ENCODE data around the gene SOBP. TPM values are rescaled to one million over a fixed set of nuclear protein-coding genes. Genes with fewer than 3 reads are reported as not detected.

The SOBP gene
- total RNA-seq, 2 experiments from 2014 or later = 1.0 to 1.2 TPM

DNA sequence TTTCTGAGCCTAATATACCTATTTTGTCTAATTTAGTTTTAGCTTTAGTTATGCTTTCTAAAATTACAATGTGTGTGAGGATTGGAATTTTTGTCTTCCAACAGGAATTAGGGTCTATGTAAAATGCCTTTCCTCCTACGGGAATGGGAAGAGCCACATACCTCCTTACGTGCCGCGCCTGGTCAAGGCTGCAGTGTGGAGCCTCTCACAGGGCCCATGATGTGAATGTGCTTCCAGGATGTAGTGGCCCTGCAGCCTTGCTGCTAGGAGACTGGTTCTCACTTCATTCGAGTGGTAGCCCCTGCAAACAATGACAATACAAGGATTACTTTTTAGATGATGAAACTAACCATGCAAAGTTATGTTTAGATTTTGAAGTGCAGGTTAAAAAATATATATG, 110.2 kb downstream of the SOBP start:
- Mint-ChIP-seq H3K9me3 (ENCODE audit: insufficient read depth) (no peaks in the 10 kb centered on the region), H3K4me3 (no peak overlapping the region), H3K4me1 (ENCODE audit: low read depth) (peaks cover 16% of the 10 kb centered on the region), H3K36me3 (ENCODE audit: low read depth) (no peaks in the 10 kb centered on the region), H3K27ac (no peak overlapping the region), H3K27me3 (ENCODE audit: low read depth) (peaks cover 15% of the 10 kb centered on the region)
- ChIA-PET CTCF (interaction anchor here (1.0 kb wide), 1 partner anchor 28 kb away, joined by 4 read pairs; no protein-coding TSS in a partner anchor), POLR2A (no interaction called here)
- DNase-seq = no peak
- ATAC-seq = no peak

DNA sequence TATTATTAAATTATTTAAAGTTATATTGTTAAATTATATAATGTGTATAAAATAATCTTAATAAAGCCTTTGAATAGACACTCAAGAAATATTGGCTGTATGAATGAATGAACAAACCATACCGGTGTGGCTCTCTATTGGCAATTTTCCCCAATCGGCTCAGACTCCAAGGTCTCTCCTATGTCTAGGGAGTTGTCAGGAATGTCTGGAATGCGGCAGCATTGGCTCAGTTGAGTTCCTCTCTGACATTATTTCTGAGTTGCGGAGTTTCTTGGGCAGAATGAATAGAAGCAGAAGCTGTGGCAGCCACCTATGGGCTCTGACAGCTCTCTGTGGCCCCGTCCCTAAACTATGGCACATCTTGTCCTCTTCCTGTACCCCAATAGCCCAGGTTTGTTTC, 111.0 kb downstream of the SOBP start:
- Mint-ChIP-seq H3K4me1 (ENCODE audit: low read depth) (peaks cover 16% of the 10 kb centered on the region), H3K9me3 (ENCODE audit: insufficient read depth) (no peaks in the 10 kb centered on the region), H3K36me3 (ENCODE audit: low read depth) (no peaks in the 10 kb centered on the region), H3K27me3 (ENCODE audit: low read depth) (peaks cover 13% of the 10 kb centered on the region), H3K27ac (no peak overlapping the region), H3K4me3 (no peak overlapping the region)
- CTCF ChIA-PET = no interaction called here
- DNase-seq (no peak), ATAC-seq (no peak)
- POLR2A ChIA-PET = no interaction called here

DNA sequence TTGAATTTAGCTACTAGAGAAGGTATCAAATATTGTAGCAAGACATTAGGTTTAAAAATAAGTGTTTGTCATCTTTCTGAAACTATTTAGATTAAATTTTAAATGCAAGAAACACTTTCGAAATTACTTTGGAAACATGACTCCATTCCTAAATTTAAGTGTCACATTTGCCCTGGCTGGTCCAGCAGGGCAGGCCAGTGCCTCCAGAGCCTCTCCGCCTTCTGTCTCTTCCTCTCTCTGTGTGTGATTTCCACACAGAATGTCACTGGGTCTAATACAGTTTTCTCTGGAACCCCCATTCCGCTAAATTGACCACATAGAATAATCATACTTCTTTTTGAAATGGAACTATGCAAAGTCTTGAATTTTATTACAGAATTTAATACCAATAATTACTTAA, 111.5 kb downstream of the SOBP start:
- Mint-ChIP-seq H3K36me3 (ENCODE audit: low read depth) (no peaks in the 10 kb centered on the region), H3K4me1 (ENCODE audit: low read depth) (peaks cover 16% of the 10 kb centered on the region), H3K27me3 (ENCODE audit: low read depth) (peaks cover 11% of the 10 kb centered on the region), H3K27ac (no peak overlapping the region), H3K4me3 (no peak overlapping the region), H3K9me3 (ENCODE audit: insufficient read depth) (no peaks in the 10 kb centered on the region)
- CTCF ChIA-PET = interaction anchor here (1.3 kb wide), 1 partner anchor 14 kb away, joined by 3 read pairs; no protein-coding TSS in a partner anchor
- ATAC-seq (no peak), DNase-seq (no peak)
- POLR2A ChIA-PET = no interaction called here

DNA sequence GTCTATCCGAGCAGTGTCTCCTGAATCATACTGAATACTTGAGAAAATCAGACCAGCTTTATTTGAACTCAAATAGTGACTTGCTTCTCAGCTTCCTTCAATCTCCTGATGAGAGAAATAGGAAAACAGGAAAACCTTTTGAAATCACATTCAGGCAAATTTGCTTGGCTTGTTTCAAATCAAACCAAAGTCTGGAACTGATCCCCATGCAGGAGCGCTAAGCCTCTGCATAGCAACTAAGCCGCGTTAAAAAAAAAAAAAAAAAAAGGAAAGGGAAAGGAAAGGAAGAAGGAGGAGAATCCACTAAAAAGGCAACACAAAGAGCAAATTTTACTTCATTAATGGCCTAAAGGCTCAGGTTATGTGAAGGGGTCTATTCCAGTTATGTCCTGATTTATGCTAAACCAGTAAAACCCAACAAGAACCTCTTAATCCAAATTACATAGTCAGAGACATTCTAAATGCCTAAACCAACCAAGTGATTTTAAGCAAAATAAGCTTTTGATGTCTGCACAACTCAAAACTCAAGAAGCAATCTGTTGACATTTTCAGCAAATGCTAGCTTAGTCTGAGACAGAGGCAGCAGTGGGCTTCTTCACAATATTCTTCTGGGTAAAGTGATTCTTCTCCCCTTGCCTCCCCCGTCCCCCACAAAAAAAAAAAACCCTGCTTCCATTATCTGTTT, 112.5 kb downstream of the SOBP start:
- DNase-seq (no peak), ATAC-seq (no peak)
- peaks cover 8% of the 10 kb centered on the region for H3K27me3 Mint-ChIP-seq (ENCODE audit: low read depth)
- peaks cover 16% of the 10 kb centered on the region for H3K4me1 Mint-ChIP-seq (ENCODE audit: low read depth)
- H3K9me3 Mint-ChIP-seq (ENCODE audit: insufficient read depth) = no peaks in the 10 kb centered on the region
- no peaks in the 10 kb centered on the region for H3K36me3 Mint-ChIP-seq (ENCODE audit: low read depth)
- H3K27ac Mint-ChIP-seq = no peak overlapping the region
- ChIA-PET POLR2A (interaction anchor here (1.3 kb wide), 1 partner anchor 143 kb away, joined by 4 read pairs; the partner anchor contains the start of gene PDSS2), CTCF (interaction anchor here (0.6 to 1.3 kb wide), 2 partner anchors 13 to 302 kb away, joined by 3 read pairs; no protein-coding TSS in a partner anchor)
- no peak overlapping the region for H3K4me3 Mint-ChIP-seq

DNA sequence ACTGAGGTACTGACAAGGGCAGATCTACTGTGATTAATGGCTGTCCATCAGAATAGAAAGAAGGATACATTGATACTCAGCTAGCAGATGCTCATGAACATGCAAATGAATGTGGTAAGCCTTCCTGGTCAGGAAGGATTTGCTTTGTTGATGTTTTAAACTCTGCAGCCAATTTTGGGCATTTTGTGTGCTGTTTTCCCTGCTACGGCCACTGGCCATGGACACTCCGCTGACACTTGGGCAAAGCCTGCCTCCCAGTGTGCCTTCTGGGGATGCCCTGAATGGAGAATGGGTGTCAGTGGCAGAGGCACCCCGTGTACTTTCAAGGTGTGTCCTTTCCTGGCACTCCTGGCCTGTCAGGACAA, 113.1 kb downstream of the SOBP start:
- H3K27ac Mint-ChIP-seq = no peak overlapping the region
- H3K9me3 Mint-ChIP-seq (ENCODE audit: insufficient read depth) = no peaks in the 10 kb centered on the region
- ATAC-seq = no peak
- DNase-seq = no peak
- no peaks in the 10 kb centered on the region for H3K36me3 Mint-ChIP-seq (ENCODE audit: low read depth)
- no peak overlapping the region for H3K4me3 Mint-ChIP-seq
- CTCF ChIA-PET = no interaction called here
- POLR2A ChIA-PET = interaction anchor here (1.3 kb wide), 1 partner anchor 144 kb away, joined by 4 read pairs; the partner anchor contains the start of gene PDSS2
- H3K27me3 Mint-ChIP-seq (ENCODE audit: low read depth) = peaks cover 8% of the 10 kb centered on the region
- peaks cover 16% of the 10 kb centered on the region for H3K4me1 Mint-ChIP-seq (ENCODE audit: low read depth)

DNA sequence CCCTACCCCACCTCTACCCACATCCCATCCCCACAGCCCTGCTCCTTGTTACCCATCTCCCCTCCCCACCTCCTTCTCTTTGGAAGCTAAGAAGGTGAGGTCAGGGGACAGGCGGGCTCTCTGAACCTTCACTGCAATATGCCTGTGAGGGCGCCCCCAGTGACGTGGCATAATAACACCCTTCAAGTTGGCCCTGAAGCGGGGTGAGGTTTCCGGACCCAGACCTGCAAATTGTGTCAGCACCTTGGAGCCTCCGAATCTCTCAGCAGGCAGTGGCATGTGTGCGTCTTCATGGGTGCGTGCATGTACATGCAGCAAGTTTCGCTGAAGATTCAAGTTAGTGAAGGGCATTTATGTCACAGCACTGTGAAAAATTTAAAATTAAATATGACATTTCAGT, 114.6 kb downstream of the SOBP start:
- ChIA-PET POLR2A (no interaction called here), CTCF (no interaction called here)
- peaks cover 4% of the 10 kb centered on the region for H3K27me3 Mint-ChIP-seq (ENCODE audit: low read depth)
- no peaks in the 10 kb centered on the region for H3K36me3 Mint-ChIP-seq (ENCODE audit: low read depth)
- H3K9me3 Mint-ChIP-seq (ENCODE audit: insufficient read depth) = no peaks in the 10 kb centered on the region
- peaks cover 10% of the 10 kb centered on the region for H3K4me1 Mint-ChIP-seq (ENCODE audit: low read depth)
- DNase-seq = no peak
- ATAC-seq = no peak
- H3K4me3 Mint-ChIP-seq = no peak overlapping the region
- H3K27ac Mint-ChIP-seq = no peak overlapping the region

DNA sequence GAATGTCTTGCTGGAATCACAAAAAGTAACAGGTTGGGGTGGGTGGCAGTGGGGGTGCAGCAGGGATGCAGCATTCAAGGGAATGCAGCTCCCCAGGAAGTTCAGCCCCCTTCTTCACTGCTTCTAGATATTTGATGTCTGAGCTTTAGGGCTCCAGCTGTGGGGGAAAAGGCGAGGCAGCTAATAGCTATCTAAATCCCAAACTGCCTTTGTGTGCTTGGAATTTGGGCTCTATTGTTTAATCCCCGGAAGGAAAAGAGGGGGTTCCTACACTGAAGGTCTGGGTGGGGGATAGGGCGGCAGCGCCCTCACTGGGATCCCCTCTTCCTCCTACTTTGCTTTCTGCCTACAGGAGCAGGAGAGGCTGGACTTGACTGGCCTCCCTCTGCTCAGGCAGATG, 116.5 kb downstream of the SOBP start:
- no peak for ATAC-seq
- no peak overlapping the region for H3K27ac Mint-ChIP-seq
- H3K27me3 Mint-ChIP-seq (ENCODE audit: low read depth) = peaks cover 4% of the 10 kb centered on the region
- POLR2A ChIA-PET = no interaction called here
- CTCF ChIA-PET = no interaction called here
- no peaks in the 10 kb centered on the region for H3K9me3 Mint-ChIP-seq (ENCODE audit: insufficient read depth)
- DNase-seq = no peak
- peaks cover 8% of the 10 kb centered on the region for H3K4me1 Mint-ChIP-seq (ENCODE audit: low read depth)
- no peak overlapping the region for H3K4me3 Mint-ChIP-seq
- no peaks in the 10 kb centered on the region for H3K36me3 Mint-ChIP-seq (ENCODE audit: low read depth)

DNA sequence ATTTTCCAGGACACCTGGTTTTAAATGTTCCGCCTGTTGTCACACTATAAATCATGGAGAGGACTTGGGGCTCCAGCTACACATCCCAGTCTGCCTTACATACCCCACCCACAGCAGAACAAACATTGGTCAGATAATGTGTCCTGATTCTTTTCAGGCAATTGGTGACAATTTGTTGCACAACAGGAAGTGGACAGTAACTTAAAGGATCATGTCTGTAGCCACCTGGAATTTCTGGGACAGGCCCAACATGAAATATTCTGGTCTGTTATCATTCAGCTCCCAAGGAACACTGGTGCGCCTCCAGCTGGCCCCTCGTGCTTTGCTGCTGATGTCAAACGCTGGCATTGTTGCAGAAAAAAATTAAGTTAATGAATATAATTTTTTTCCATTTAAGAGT, 117.2 kb downstream of the SOBP start:
- Mint-ChIP-seq H3K36me3 (ENCODE audit: low read depth) (no peaks in the 10 kb centered on the region), H3K27me3 (ENCODE audit: low read depth) (peaks cover under 1% of the 10 kb centered on the region), H3K9me3 (ENCODE audit: insufficient read depth) (no peaks in the 10 kb centered on the region), H3K27ac (no peak overlapping the region), H3K4me1 (ENCODE audit: low read depth) (peaks cover 8% of the 10 kb centered on the region), H3K4me3 (no peak overlapping the region)
- ChIA-PET POLR2A (interaction anchor here (0.9 kb wide), 1 partner anchor 18 kb away, joined by 3 read pairs; no protein-coding TSS in a partner anchor), CTCF (no interaction called here)
- DNase-seq (no peak), ATAC-seq (no peak)

DNA sequence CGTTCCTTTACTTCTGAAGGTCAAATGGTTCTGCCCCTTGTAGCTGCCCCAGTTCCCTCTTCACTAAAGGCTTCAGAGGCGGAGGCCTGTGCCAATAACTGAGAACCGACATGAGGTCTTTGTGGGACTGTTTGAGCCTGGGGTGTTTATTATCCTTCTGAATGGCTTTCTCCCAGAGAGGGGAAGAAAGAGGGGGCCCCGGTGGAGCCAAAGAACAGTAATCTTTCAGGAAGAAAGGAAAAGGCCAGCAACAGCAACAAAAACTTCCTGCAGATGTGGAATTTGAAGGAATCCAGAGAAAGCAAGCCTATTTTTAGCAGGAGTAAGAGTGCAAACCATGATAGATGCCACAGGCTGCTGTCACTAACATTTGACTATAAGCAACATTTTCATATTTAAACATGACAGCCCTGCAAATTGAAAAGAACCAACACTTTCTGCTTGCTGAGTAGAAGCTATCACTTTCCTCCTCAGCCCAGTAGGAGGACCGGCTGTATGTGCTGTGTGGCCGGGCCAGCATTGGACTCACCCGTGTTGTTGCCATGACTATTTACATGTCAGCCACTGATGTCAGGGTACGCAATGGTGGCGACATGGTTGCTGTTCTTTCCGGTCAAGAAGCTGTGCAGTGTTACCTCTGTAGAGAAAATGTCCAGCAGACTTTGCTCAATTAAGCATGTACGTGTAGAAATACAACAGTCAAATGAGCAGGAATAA, 121.3 kb downstream of the SOBP start:
- POLR2A ChIA-PET = no interaction called here

DNA sequence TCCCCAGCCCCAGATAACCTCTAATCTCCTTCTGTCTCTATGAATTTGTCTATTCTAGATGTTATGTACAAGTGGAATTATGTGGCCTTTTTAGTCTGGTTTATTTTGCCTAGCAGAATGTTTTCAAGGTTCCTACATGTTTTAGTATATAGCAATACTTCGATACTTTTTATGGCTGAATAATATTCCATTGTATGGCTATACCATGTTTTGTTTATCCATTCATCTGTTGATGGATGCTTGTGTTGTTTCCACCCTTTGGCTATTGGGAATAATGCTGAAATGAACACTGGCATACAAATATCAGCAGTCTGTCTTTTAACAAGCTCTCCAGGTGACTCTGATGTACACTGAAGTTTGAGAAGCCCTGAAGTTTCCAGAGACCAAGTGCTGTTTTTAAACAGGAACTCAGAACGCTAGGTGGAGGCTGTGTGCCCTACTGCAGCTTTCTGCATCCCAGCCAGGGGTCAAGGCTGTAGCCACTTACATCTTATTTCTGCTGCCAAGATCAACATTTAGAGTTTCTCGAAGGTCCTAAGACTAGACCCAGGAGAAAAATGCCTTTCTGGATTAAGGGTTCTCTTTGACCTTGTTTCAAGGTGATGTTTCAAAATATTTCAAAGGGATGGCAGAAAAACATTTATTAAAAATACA, 123.0 kb downstream of the SOBP start:
- ChIA-PET CTCF (interaction anchor here (1.0 kb wide), 1 partner anchor 58 kb away, joined by 3 read pairs; no protein-coding TSS in a partner anchor), POLR2A (no interaction called here)
- Mint-ChIP-seq H3K27me3 (ENCODE audit: low read depth) (no peaks in the 10 kb centered on the region), H3K9me3 (ENCODE audit: insufficient read depth) (no peaks in the 10 kb centered on the region), H3K4me3 (no peak overlapping the region), H3K4me1 (ENCODE audit: low read depth) (peaks cover 8% of the 10 kb centered on the region), H3K36me3 (ENCODE audit: low read depth) (no peaks in the 10 kb centered on the region), H3K27ac (no peak overlapping the region)
- no peak for ATAC-seq
- no peak for DNase-seq

More for the DNA sequence above, 121.3 kb downstream of the SOBP start:
- Mint-ChIP-seq H3K27me3 (ENCODE audit: low read depth) (no peaks in the 10 kb centered on the region), H3K4me1 (ENCODE audit: low read depth) (peaks cover 2% of the 10 kb centered on the region), H3K9me3 (ENCODE audit: insufficient read depth) (no peaks in the 10 kb centered on the region), H3K36me3 (ENCODE audit: low read depth) (no peaks in the 10 kb centered on the region), H3K27ac (no peak overlapping the region), H3K4me3 (no peak overlapping the region)
- CTCF ChIA-PET = no interaction called here
- no peak for ATAC-seq
- DNase-seq = no peak

DNA sequence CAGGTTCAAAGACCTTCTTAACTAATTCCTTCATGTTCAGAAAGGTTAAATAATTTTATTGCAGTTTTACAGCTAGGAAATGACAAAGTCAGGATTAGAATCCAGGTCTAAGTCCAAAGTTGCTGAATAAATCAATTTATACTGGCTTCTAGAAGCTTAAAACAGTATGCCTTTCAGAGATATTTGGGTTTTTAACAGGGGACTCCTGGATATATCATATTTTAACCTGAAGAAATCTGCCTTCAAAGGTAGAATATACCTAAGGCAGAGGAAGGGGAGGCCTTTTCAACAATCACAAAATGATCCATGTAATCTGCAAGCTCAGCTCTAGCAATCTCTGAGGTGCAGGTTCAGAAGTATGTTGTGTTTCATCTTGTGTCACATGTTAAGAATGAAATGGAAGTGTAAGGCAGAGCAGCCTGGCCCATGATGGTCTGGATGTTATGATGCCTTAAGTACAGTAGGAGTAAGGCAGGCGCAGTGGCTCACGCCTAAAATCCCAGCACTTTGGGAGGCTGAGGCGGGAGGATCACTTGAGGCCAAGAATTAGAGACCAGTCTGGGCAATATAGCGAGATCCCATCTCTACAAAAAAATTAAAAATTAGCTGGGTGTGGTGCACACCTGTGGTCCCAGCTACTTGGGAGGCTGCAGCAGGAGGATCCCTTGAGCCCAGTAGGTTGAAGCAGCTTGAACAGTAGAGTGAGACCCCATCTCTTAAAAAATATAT, 123.9 kb downstream of the SOBP start:
- Mint-ChIP-seq H3K4me3 (no peak overlapping the region), H3K27ac (no peak overlapping the region), H3K36me3 (ENCODE audit: low read depth) (no peaks in the 10 kb centered on the region), H3K4me1 (ENCODE audit: low read depth) (peaks cover 17% of the 10 kb centered on the region), H3K27me3 (ENCODE audit: low read depth) (no peaks in the 10 kb centered on the region), H3K9me3 (ENCODE audit: insufficient read depth) (no peaks in the 10 kb centered on the region)
- DNase-seq (no peak), ATAC-seq (no peak)
- CTCF ChIA-PET = interaction anchor here (1.0 kb wide), 1 partner anchor 57 kb away, joined by 3 read pairs; no protein-coding TSS in a partner anchor
- POLR2A ChIA-PET = no interaction called here

Measured in activated CD8-positive, alpha-beta T cell treated with anti-CD3 and anti-CD28 coated beads, Interleukin-2, amount 10 ng/mL, durations not matched to agents 7 days and 5 days (primary cell).